DND-41 (cell line): ENCODE data around the gene PURA.

ENCODE experiments used
- ATAC-seq: fragments of 200-7000 bp; cut with Tn5 transposase; 3 replicates; pipeline ENCODE4 v1.9.1; 2021; ENCODE audit warnings: low read depth; ENCODE audit not compliant: insufficient read depth
- DNase-seq: peaks from one replicate; pipeline ENCODE4 v3.0.0-alpha.2; 2020
- H2AFZ ChIP-seq: 2 replicates; pipeline ENCODE4 v1.6.0; 2012; ENCODE audit warnings: low read depth, low read length
- H3K27ac ChIP-seq: 2 replicates; pipeline ENCODE4 v1.5.1; 2012; ENCODE audit warnings: low read length, inconsistent platforms
- H3K27me3 ChIP-seq: fragments of 200-600 bp; sonication (generic); 2 replicates; pipeline ENCODE4 v1.6.0; 2012; ENCODE audit warnings: low read length, mild to moderate bottlenecking, inconsistent platforms; ENCODE audit not compliant: insufficient read depth, poor library complexity
- H3K36me3 ChIP-seq: 2 replicates; pipeline ENCODE4 v1.5.1; 2012; ENCODE audit warnings: low read length, inconsistent platforms; ENCODE audit not compliant: insufficient read depth
- H3K4me1 ChIP-seq: 2 replicates; pipeline ENCODE4 v1.5.1; 2012; ENCODE audit warnings: mild to moderate bottlenecking, low read length; ENCODE audit not compliant: insufficient read depth
- H3K4me2 ChIP-seq: 2 replicates; pipeline ENCODE4 v1.6.0; 2012; ENCODE audit warnings: mild to moderate bottlenecking, moderate library complexity, low read length, inconsistent platforms; ENCODE audit not compliant: insufficient read depth
- H3K4me3 ChIP-seq, 2 experiments: fragments of 200-600 bp in 1 of 2; shearing (Covaris generic) in 1 of 2; 2 replicates each; pipeline ENCODE4 v1.5.1; 2012 to 2016; ENCODE audit warnings: inconsistent platforms in 2 of 2, low read length in 2 of 2, mild to moderate bottlenecking in 2 of 2, low read depth in 1 of 2, moderate library complexity in 1 of 2
- H3K79me2 ChIP-seq: 2 replicates; pipeline ENCODE4 v1.6.0; 2012; ENCODE audit warnings: low read length, inconsistent platforms; ENCODE audit not compliant: insufficient read depth
- H3K9ac ChIP-seq: 2 replicates; pipeline ENCODE4 v1.6.0; 2012; ENCODE audit warnings: low read depth, mild to moderate bottlenecking, inconsistent platforms, low read length, moderate library complexity
- H3K9me3 ChIP-seq: 2 replicates; pipeline ENCODE4 v1.5.1; 2012; ENCODE audit warnings: low read length, moderate library complexity, mild to moderate bottlenecking, inconsistent platforms; ENCODE audit not compliant: insufficient read depth, severe bottlenecking
- H4K20me1 ChIP-seq: 2 replicates; pipeline ENCODE4 v1.6.0; 2012; ENCODE audit warnings: low read length; ENCODE audit not compliant: insufficient read depth
- EZH2 ChIP-seq: IDR thresholded peaks from 3 replicates; pipeline ENCODE4 v1.6.1; 2012; ENCODE audit warnings: borderline replicate concordance, low read depth, mild to moderate bottlenecking, moderate library complexity, low read length, inconsistent platforms; ENCODE audit not compliant: severe bottlenecking
- TF ChIP-seq, protein P1 (sequence below): IDR thresholded peaks from 2 replicates; pipeline ENCODE4 v1.5.1; 2012; ENCODE audit warnings: borderline replicate concordance, low read length, moderate library complexity, mild to moderate bottlenecking; ENCODE audit not compliant: poor library complexity, severe bottlenecking; ENCODE audit errors: extremely low read depth

PURA gene

DNA sequence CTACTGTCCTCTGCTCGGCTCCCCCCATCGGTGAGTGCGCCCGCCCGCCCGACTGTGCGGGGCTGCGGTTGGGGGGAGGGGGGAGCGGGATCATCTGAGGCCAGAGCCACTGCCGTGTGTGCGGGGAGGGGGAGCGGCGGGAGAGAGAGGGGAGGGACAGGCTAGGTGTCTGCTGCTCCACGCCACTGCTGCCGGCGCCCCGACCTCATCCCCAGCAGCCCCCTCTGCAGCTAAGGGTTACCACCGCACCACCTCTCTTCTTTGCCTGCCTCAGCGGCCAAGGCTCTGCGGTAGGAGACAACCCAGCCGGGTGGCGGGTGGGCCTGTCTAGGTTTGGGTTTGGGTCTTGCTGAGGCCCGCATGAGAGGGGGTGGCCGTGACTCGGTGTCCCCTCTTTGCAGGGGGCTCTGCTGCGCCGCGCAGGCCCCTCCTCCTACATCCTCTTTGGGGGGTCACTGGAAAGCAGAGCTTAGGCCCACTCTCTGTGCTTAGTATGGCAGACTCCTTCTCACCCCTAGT is 670 bp upstream of the PURA start:
- Histone ChIP-seq H3K4me3 (peak overlapping the region; percentile 69 to 80), H2AFZ (peak overlapping the region; percentile 80), H3K27ac (peak overlapping the region; percentile 80), H3K36me3 (peaks cover 7% of the 10 kb centered on the region; the same call in 1 of the 2 replicates), H3K9ac (peak overlapping the region; percentile 83), H3K27me3 (no peaks in the 10 kb centered on the region), H3K4me1 (peaks cover 63% of the 10 kb centered on the region), H3K9me3 (no peaks in the 10 kb centered on the region), H3K79me2 (peaks cover 84% of the 10 kb centered on the region), H3K4me2 (peak overlapping the region; percentile 95), H4K20me1 (peaks cover 38% of the 10 kb centered on the region)
- ATAC-seq (peak; percentile 25), DNase-seq (peak; percentile 44)
- no peak for TF ChIP-seq EZH2
- TF ChIP-seq, protein P1, sequence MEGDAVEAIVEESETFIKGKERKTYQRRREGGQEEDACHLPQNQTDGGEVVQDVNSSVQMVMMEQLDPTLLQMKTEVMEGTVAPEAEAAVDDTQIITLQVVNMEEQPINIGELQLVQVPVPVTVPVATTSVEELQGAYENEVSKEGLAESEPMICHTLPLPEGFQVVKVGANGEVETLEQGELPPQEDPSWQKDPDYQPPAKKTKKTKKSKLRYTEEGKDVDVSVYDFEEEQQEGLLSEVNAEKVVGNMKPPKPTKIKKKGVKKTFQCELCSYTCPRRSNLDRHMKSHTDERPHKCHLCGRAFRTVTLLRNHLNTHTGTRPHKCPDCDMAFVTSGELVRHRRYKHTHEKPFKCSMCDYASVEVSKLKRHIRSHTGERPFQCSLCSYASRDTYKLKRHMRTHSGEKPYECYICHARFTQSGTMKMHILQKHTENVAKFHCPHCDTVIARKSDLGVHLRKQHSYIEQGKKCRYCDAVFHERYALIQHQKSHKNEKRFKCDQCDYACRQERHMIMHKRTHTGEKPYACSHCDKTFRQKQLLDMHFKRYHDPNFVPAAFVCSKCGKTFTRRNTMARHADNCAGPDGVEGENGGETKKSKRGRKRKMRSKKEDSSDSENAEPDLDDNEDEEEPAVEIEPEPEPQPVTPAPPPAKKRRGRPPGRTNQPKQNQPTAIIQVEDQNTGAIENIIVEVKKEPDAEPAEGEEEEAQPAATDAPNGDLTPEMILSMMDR, result no peak

DNA sequence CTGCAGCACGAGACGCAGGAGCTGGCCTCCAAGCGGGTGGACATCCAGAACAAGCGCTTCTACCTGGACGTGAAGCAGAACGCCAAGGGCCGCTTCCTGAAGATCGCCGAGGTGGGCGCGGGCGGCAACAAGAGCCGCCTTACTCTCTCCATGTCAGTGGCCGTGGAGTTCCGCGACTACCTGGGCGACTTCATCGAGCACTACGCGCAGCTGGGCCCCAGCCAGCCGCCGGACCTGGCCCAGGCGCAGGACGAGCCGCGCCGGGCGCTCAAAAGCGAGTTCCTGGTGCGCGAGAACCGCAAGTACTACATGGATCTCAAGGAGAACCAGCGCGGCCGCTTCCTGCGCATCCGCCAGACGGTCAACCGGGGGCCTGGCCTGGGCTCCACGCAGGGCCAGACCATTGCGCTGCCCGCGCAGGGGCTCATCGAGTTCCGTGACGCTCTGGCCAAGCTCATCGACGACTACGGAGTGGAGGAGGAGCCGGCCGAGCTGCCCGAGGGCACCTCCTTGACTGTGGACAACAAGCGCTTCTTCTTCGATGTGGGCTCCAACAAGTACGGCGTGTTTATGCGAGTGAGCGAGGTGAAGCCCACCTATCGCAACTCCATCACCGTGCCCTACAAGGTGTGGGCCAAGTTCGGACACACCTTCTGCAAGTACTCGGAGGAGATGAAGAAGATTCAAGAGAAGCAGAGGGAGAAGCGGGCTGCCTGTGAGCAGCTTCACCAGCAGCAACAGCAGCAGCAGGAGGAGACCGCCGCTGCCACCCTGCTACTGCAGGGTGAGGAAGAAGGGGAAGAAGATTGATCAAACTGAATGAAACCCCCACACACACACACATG is 654 bp downstream of the PURA start:
- peaks cover 71% of the 10 kb centered on the region for H3K79me2 ChIP-seq
- H3K9me3 ChIP-seq, result no peaks in the 10 kb centered on the region
- ATAC-seq (peak; percentile 16; the same call in 2 of the 3 replicates), DNase-seq (peak; percentile 52)
- no peaks in the 10 kb centered on the region for H3K27me3 ChIP-seq
- TF ChIP-seq, protein P1, result peak; percentile 1
- no peak for TF ChIP-seq EZH2
- H3K4me3 ChIP-seq, result peak overlapping the region; percentile 35 to 69; a peak in 3 of 4 replicates
- H4K20me1 ChIP-seq, result peaks cover 31% of the 10 kb centered on the region
- peaks cover 7% of the 10 kb centered on the region; the same call in 1 of the 2 replicates for H3K36me3 ChIP-seq
- peak overlapping the region; percentile 57 for H3K27ac ChIP-seq
- peak overlapping the region; percentile 69 for H2AFZ ChIP-seq
- peaks cover 50% of the 10 kb centered on the region for H3K4me1 ChIP-seq
- peak overlapping the region; percentile 95 for H3K4me2 ChIP-seq
- peak overlapping the region; percentile 83 for H3K9ac ChIP-seq

DNA sequence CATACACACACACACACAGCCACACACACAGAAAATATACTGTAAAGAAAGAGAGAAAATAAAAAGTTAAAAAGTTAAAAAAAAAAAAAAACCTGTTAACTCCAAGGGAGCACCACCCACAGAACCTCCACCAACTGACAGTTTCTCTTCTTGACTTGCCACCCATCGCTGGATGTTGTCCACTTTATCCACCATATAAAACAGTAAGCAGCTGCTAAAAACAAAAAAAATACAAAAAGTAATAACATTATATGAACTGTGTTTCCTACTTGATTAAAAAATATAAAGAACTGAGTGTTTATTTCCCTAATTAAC is 1.2 kb downstream of the PURA start:
- Histone ChIP-seq H3K4me2 (peak overlapping the region; percentile 95), H2AFZ (0 out of 2 replicates have a peak overlapping the region, but pooled peaks have one; percentile 69), H3K79me2 (peaks cover 65% of the 10 kb centered on the region), H3K9ac (peak overlapping the region; percentile 83), H3K27me3 (no peaks in the 10 kb centered on the region), H3K4me3 (peak overlapping the region; percentile 35 to 69; a peak in 3 of 4 replicates), H3K4me1 (peaks cover 44% of the 10 kb centered on the region), H3K36me3 (peaks cover 7% of the 10 kb centered on the region; the same call in 1 of the 2 replicates), H3K9me3 (no peaks in the 10 kb centered on the region), H3K27ac (0 out of 2 replicates have a peak overlapping the region, but pooled peaks have one; percentile 57), H4K20me1 (peaks cover 31% of the 10 kb centered on the region)
- no peak for DNase-seq
- no peak for ATAC-seq
- TF ChIP-seq EZH2, result no peak
- TF ChIP-seq, protein P1, result no peak
